HCT116 (cell line): ENCODE results near the gene MST1. TPM values are rescaled to one million over a fixed set of nuclear protein-coding genes. Genes with fewer than 3 reads are reported as not detected.

Source experiments
- ATAC-seq: fragments of 200-7000 bp; cut with Tn5 transposase; 2 replicates; pipeline ENCODE4 v1.9.1; 2020; ENCODE audit warnings: mild to moderate bottlenecking, moderate library complexity
- BruUV-seq: library from RNA; stranded (reverse); fragments of 400-500 nt; replicated peaks from 2 replicates; lab custom pipeline; 2021; lab: Mats Ljungman, UMichigan
- CTCF ChIA-PET: fragments of 300-600 bp; sonication (Branson Sonifier 250); formaldehyde crosslinking; loops from one replicate; lab custom pipeline; 2021; ENCODE audit warnings: antibody characterized with exemption; lab: Charles Lee
- POLR2A ChIA-PET: fragments of 300-600, 350-600 bp; sonication (Branson Sonifier 250); formaldehyde crosslinking; loops from one replicate; lab custom pipeline; 2021; ENCODE audit warnings: antibody characterized with exemption; lab: Charles Lee
- RAD21 ChIA-PET, 2 experiments: fragments of 300-600 bp; sonication (Branson Sonifier 250); formaldehyde crosslinking; loops; one replicate each; lab custom pipeline; 2023; ENCODE audit warnings: low total read pairs in 2 of 2; ENCODE audit not compliant: uncharacterized antibody in 2 of 2, unreplicated experiment in 2 of 2, low non-redundant PET in 1 of 2; lab: Charles Lee
- DNase-seq: peaks from one replicate; pipeline ENCODE4 v3.0.0-alpha.2; 2010; ENCODE audit warnings: low read depth, low spot score
- H2AFZ ChIP-seq: fragments of 200-600 bp; shearing (Covaris generic), sonication (generic); 2 replicates; pipeline ENCODE4 v1.6.1; 2017; ENCODE audit warnings: low read depth, mixed run types, mixed read lengths, antibody characterized with exemption, low read length; ENCODE audit not compliant: poor library complexity, severe bottlenecking
- H3K27ac ChIP-seq: 2 replicates; pipeline ENCODE4 v1.5.1; 2012; ENCODE audit warnings: low read depth, low read length
- H3K27me3 ChIP-seq: fragments of 200-600 bp; sonication (generic); 2 replicates; pipeline ENCODE4 v1.6.1; 2016; ENCODE audit warnings: mixed run types, low read length, mixed read lengths; ENCODE audit not compliant: insufficient read depth
- H3K36me3 ChIP-seq, 2 experiments: fragments of 200-500 bp in 1 of 2; fragments of 200-600 bp in 1 of 2; sonication (Bioruptor generic) in 1 of 2; sonication (generic) in 1 of 2; 2 replicates each; pipeline versions ENCODE4 v1.5.1 to v1.6.1; 2014 to 2016; ENCODE audit warnings: low read length in 2 of 2, inconsistent platforms in 1 of 2, mixed read lengths in 1 of 2, mixed run types in 1 of 2; ENCODE audit not compliant: insufficient read depth in 2 of 2, control insufficient read depth in 1 of 2
- H3K4me1 ChIP-seq, 2 experiments: fragments of 200-600 bp in 1 of 2; sonication (generic) in 1 of 2; 2 replicates each; pipeline versions ENCODE4 v1.5.1 to v1.6.1; 2012 to 2017; ENCODE audit warnings: low read length in 2 of 2, inconsistent platforms in 1 of 2, mild to moderate bottlenecking in 1 of 2, mixed read lengths in 1 of 2, mixed run types in 1 of 2, moderate library complexity in 1 of 2; ENCODE audit not compliant: insufficient read depth in 2 of 2, control insufficient read depth in 1 of 2
- H3K4me2 ChIP-seq: fragments of 200-600 bp; sonication (generic); 2 replicates; pipeline ENCODE4 v1.6.1; 2017; ENCODE audit warnings: mixed run types, low read length, mixed read lengths
- H3K4me3 ChIP-seq, 2 experiments: fragments of 200-600 bp in 1 of 2; sonication (generic) in 1 of 2; replicated peaks in 1 of 2; 2 replicates each; pipeline ENCODE4 v1.5.1; 2011 to 2016; ENCODE audit warnings: low read length in 2 of 2, control low read depth in 1 of 2, low read depth in 1 of 2, mild to moderate bottlenecking in 1 of 2, mixed read lengths in 1 of 2, mixed run types in 1 of 2
- H3K79me2 ChIP-seq: fragments of 200-600 bp; sonication (generic); 2 replicates; pipeline ENCODE4 v1.6.1; 2017; ENCODE audit warnings: mild to moderate bottlenecking, mixed run types, low read length, moderate library complexity, mixed read lengths; ENCODE audit not compliant: insufficient read depth
- H3K9ac ChIP-seq: fragments of 200-600 bp; sonication (generic); 2 replicates; pipeline ENCODE4 v1.6.1; 2016; ENCODE audit warnings: low read length, mixed read lengths
- H3K9me2 ChIP-seq: fragments of 200-600 bp; sonication (generic), shearing (Covaris generic); 2 replicates; pipeline ENCODE4 v1.6.1; 2017; ENCODE audit warnings: mixed run types, mild to moderate bottlenecking, moderate library complexity; ENCODE audit not compliant: insufficient read depth
- H3K9me3 ChIP-seq, 2 experiments: fragments of 200-500 bp in 1 of 2; fragments of 200-600 bp in 1 of 2; sonication (Bioruptor generic) in 1 of 2; sonication (generic) in 1 of 2; 2 replicates each; pipeline ENCODE4 v1.6.1; 2014 to 2017; ENCODE audit warnings: low read length in 2 of 2, mixed read lengths in 2 of 2, inconsistent platforms in 1 of 2, low read depth in 1 of 2, mild to moderate bottlenecking in 1 of 2, mixed run types in 1 of 2, moderate library complexity in 1 of 2; ENCODE audit not compliant: control insufficient read depth in 1 of 2, insufficient read depth in 1 of 2
- H4K20me1 ChIP-seq: fragments of 200-600 bp; sonication (generic), shearing (Covaris generic); 2 replicates; pipeline ENCODE4 v1.6.1; 2017; ENCODE audit warnings: mixed run types, mild to moderate bottlenecking, moderate library complexity; ENCODE audit not compliant: insufficient read depth
- ATF3 ChIP-seq: IDR thresholded peaks from 2 replicates; pipeline ENCODE4 v1.6.1; 2012
- CBX3 ChIP-seq: IDR thresholded peaks from 2 replicates; pipeline ENCODE4 v1.6.1; 2012; ENCODE audit warnings: low read depth
- CTCF ChIP-seq, 3 experiments: fragments of 200-600 bp in 1 of 3; sonication (generic) in 1 of 3; IDR thresholded peaks in 2 of 3; conservative IDR thresholded peaks in 1 of 3; 2 replicates each; pipeline ENCODE4 v1.5.1; 2012 to 2017; ENCODE audit warnings: low read depth in 2 of 3, low read length in 2 of 3, antibody characterized with exemption in 1 of 3, borderline replicate concordance in 1 of 3, control low read depth in 1 of 3, mild to moderate bottlenecking in 1 of 3, mixed read lengths in 1 of 3, mixed run types in 1 of 3, moderate library complexity in 1 of 3; ENCODE audit not compliant: insufficient read depth in 1 of 3
- EGR1 ChIP-seq: IDR thresholded peaks from 2 replicates; pipeline ENCODE4 v1.6.1; 2012; ENCODE audit warnings: low read depth
- ELF1 ChIP-seq: IDR thresholded peaks from 2 replicates; pipeline ENCODE4 v1.6.1; 2012; ENCODE audit warnings: low read depth, borderline replicate concordance
- EZH2 ChIP-seq: fragments of 200-600 bp; sonication (generic); IDR thresholded peaks from 2 replicates; pipeline ENCODE4 v1.6.1; 2017; ENCODE audit warnings: antibody characterized with exemption, mixed run types
- EZH2phosphoT487 ChIP-seq: fragments of 200-600 bp; IDR thresholded peaks from 2 replicates; pipeline ENCODE4 v1.6.1; 2018; ENCODE audit warnings: antibody characterized with exemption, borderline replicate concordance
- JUND ChIP-seq: IDR thresholded peaks from 2 replicates; pipeline ENCODE4 v1.6.1; 2012
- MAX ChIP-seq: IDR thresholded peaks from 2 replicates; pipeline ENCODE4 v1.6.1; 2012
- POLR2A ChIP-seq: IDR thresholded peaks from 2 replicates; pipeline ENCODE4 v1.7.0; 2011; ENCODE audit warnings: borderline replicate concordance; ENCODE audit not compliant: insufficient read depth, insufficient read length; ENCODE audit errors: extremely low read depth
- POLR2AphosphoS5 ChIP-seq: IDR thresholded peaks from 2 replicates; pipeline ENCODE4 v1.6.1; 2011; ENCODE audit warnings: mild to moderate bottlenecking, low read depth, low read length, moderate library complexity
- RAD21 ChIP-seq: IDR thresholded peaks from 2 replicates; pipeline ENCODE4 v1.6.1; 2012; ENCODE audit warnings: low read depth, mild to moderate bottlenecking
- REST ChIP-seq: IDR thresholded peaks from 2 replicates; pipeline ENCODE4 v1.6.1; 2012; ENCODE audit warnings: low read depth
- SIN3A ChIP-seq: IDR thresholded peaks from 2 replicates; pipeline ENCODE4 v1.6.1; 2012; ENCODE audit warnings: low read depth
- SP1 ChIP-seq: IDR thresholded peaks from 2 replicates; pipeline ENCODE4 v1.6.1; 2012; ENCODE audit warnings: low read depth
- SRF ChIP-seq: IDR thresholded peaks from 2 replicates; pipeline ENCODE4 v1.6.1; 2012; ENCODE audit warnings: low read depth
- TCF7L2 ChIP-seq: IDR thresholded peaks from 2 replicates; pipeline ENCODE4 v1.7.0; 2011; ENCODE audit warnings: borderline replicate concordance, inconsistent platforms; ENCODE audit not compliant: insufficient read depth, insufficient read length; ENCODE audit errors: extremely low read depth
- YY1 ChIP-seq: IDR thresholded peaks from 2 replicates; pipeline ENCODE4 v1.6.1; 2011; ENCODE audit warnings: low read length, low read depth, moderate library complexity, mild to moderate bottlenecking; ENCODE audit not compliant: insufficient replicate concordance; ENCODE audit errors: extremely low read depth
- ZBTB33 ChIP-seq: IDR thresholded peaks from 2 replicates; pipeline ENCODE4 v1.6.1; 2011; ENCODE audit warnings: mild to moderate bottlenecking, low read length, moderate library complexity; ENCODE audit not compliant: insufficient replicate concordance; ENCODE audit errors: extremely low read depth
- ZNF274 ChIP-seq: fragments of 200-500 bp; sonication (Bioruptor generic); IDR thresholded peaks from 2 replicates; pipeline ENCODE4 v1.6.1; 2014; ENCODE audit warnings: mild to moderate bottlenecking, low read depth, low read length, inconsistent platforms
- intact Hi-C: fragments of 100-400 bp; cut with micrococcal nuclease; formaldehyde crosslinking; loops from 2 replicates; pipeline ENCODE4 v1.10.0; 2022
- total RNA-seq: library from RNA; stranded (reverse); gene quantifications from one replicate; pipeline ENCODE4 v1.2.1, GENCODE V29; 2021; ENCODE audit not compliant: unreplicated experiment

The MST1 gene
- total RNA-seq, 1 experiment from 2014 or later, result 15.4 TPM

- CTCF ChIA-PET, result no interaction called here
- TF ChIP-seq ATF3 (no peak), YY1 (no peak), MAX (no peak), EZH2phosphoT487 (no peak), ELF1 (no peak), EGR1 (no peak), TCF7L2 (no peak), RAD21 (no peak), JUND (no peak), SP1 (no peak), ZNF274 (no peak), EZH2 (no peak), SRF (no peak), POLR2AphosphoS5 (no peak), POLR2A (no peak), CTCF (IDR thresholded peaks at IDR 0.05 in 2 of 3, conservative IDR thresholded peaks at IDR 0.05 in 1 of 3; ENCODE audit: borderline replicate concordance in 1 of 3, insufficient read depth in 1 of 3, low read depth in 2 of 3, low read length in 2 of 3) (no peak), ZBTB33 (no peak), SIN3A (no peak), REST (no peak), CBX3 (no peak)
- H3K36me3 ChIP-seq, result peaks cover 23 to 26% of the 10 kb centered on the region in 2 experiments; a peak in 3 of 4 replicates
- no TSS peak for BruUV-seq
- no peak overlapping the region for H3K4me3 ChIP-seq
- no peaks in the 10 kb centered on the region for H3K9me3 ChIP-seq
- no peak for DNase-seq
- no peaks in the 10 kb centered on the region for H3K9me2 ChIP-seq
- no peaks in the 10 kb centered on the region for H4K20me1 ChIP-seq
- no peak overlapping the region for H3K9ac ChIP-seq
- H2AFZ ChIP-seq, result no peak overlapping the region
- POLR2A ChIA-PET, result no interaction called here
- no peak for ATAC-seq
- H3K79me2 ChIP-seq, result peaks cover 8% of the 10 kb centered on the region; the same call in 1 of the 2 replicates
- H3K4me2 ChIP-seq, result no peak overlapping the region
- RAD21 ChIA-PET, result no interaction called here
- no peak overlapping the region for H3K27ac ChIP-seq
- H3K4me1 ChIP-seq, result no peaks in the 10 kb centered on the region
- intact Hi-C loops, result no loop called here
- H3K27me3 ChIP-seq, result no peaks in the 10 kb centered on the region
These were observed 43.3 kb upstream of the MST1 start for GRCh38 chr3:49732597-49732996.
